GM12892 (cell line): ENCODE measurements around the gene PLA2G4D.
A peak's percentile ranks its signal among the peaks of the same experiment; 100 is the strongest.

ENCODE experiments used
- DNase-seq: peaks from one replicate; pipeline ENCODE4 v3.0.0; 2011; ENCODE audit not compliant: insufficient read length
- FAIRE-seq: peaks from 2 replicates; lab custom pipeline; 2011; peaks lifted over from hg19 to GRCh38; lab: Jason Lieb, UNC
- POLR2A ChIP-seq: IDR thresholded peaks from 2 replicates; pipeline ENCODE4 v1.6.1; 2011; ENCODE audit warnings: low read depth, low read length, control low read depth
- POLR2AphosphoS5 ChIP-seq: IDR thresholded peaks from 2 replicates; pipeline ENCODE4 v1.6.1; 2011; ENCODE audit warnings: low read depth, low read length, control low read depth
- TAF1 ChIP-seq: IDR thresholded peaks from 2 replicates; pipeline ENCODE4 v1.6.1; 2011; ENCODE audit warnings: low read depth, mild to moderate bottlenecking, control low read depth, low read length, borderline replicate concordance

PLA2G4D gene

GRCh38 chr15:42057799-42058646 lies 36.3 kb downstream of the PLA2G4D start:
- FAIRE-seq (no peak), DNase-seq (no peak)
- TF ChIP-seq POLR2AphosphoS5 (no peak), POLR2A (no peak), TAF1 (no peak)

- FAIRE-seq (peak; percentile 74), DNase-seq (peak; percentile 47)
- no peak for TF ChIP-seq POLR2AphosphoS5
- TF ChIP-seq TAF1: no peak
- TF ChIP-seq POLR2A: no peak
Measured at GRCh38 chr15:42056934-42057798, 37.2 kb downstream of the PLA2G4D start.

- no peak for TF ChIP-seq POLR2A
- no peak for TF ChIP-seq POLR2AphosphoS5
- no peak for TF ChIP-seq TAF1
- DNase-seq (no peak), FAIRE-seq (peak; percentile 53)
Measured at GRCh38 chr15:42053914-42054313, 40.4 kb downstream of the PLA2G4D start.

- no peak for TF ChIP-seq TAF1
- no peak for TF ChIP-seq POLR2AphosphoS5
- no peak for TF ChIP-seq POLR2A
- no peak for FAIRE-seq
- DNase-seq: no peak
Measured at GRCh38 chr15:42053010-42053409, 41.4 kb downstream of the PLA2G4D start.

GRCh38 chr15:42050484-42051255 lies 43.7 kb downstream of the PLA2G4D start:
- DNase-seq: no peak
- TF ChIP-seq POLR2A (no peak), TAF1 (no peak), POLR2AphosphoS5 (no peak)
- FAIRE-seq: no peak

- DNase-seq: no peak
- TF ChIP-seq TAF1 (no peak), POLR2A (no peak), POLR2AphosphoS5 (no peak)
- FAIRE-seq: no peak
Measured at GRCh38 chr15:42048821-42049200, 45.6 kb downstream of the PLA2G4D start.

GRCh38 chr15:42048080-42048820 lies 46.1 kb downstream of the PLA2G4D start:
- no peak for DNase-seq
- no peak for FAIRE-seq
- TF ChIP-seq POLR2AphosphoS5 (no peak), POLR2A (no peak), TAF1 (no peak)

- FAIRE-seq (no peak), DNase-seq (no peak)
- no peak for TF ChIP-seq TAF1
- TF ChIP-seq POLR2A: no peak
- TF ChIP-seq POLR2AphosphoS5: no peak
Measured at GRCh38 chr15:42046597-42046996, 47.8 kb downstream of the PLA2G4D start.

GRCh38 chr15:42045211-42045615 lies 49.1 kb downstream of the PLA2G4D start:
- DNase-seq (no peak), FAIRE-seq (no peak)
- TF ChIP-seq POLR2A (no peak), TAF1 (no peak), POLR2AphosphoS5 (no peak)

GRCh38 chr15:42042602-42043400 lies 51.6 kb downstream of the PLA2G4D start:
- DNase-seq (no peak), FAIRE-seq (no peak)

GRCh38 chr15:42038401-42038800 lies 56.0 kb downstream of the PLA2G4D start:
- FAIRE-seq: no peak
- TF ChIP-seq POLR2AphosphoS5 (no peak), POLR2A (no peak), TAF1 (no peak)

More at GRCh38 chr15:42042602-42043400, 51.6 kb downstream of the PLA2G4D start:
- no peak for TF ChIP-seq POLR2AphosphoS5
- no peak for TF ChIP-seq TAF1
- no peak for TF ChIP-seq POLR2A

More at GRCh38 chr15:42038401-42038800, 56.0 kb downstream of the PLA2G4D start:
- DNase-seq: no peak
